Calu3 (cell line): Measurements from ENCODE around the gene PAH. TPM values are rescaled to one million over a fixed set of nuclear protein-coding genes. Genes with fewer than 3 reads are reported as not detected.

Experiments
- BruUV-seq: library from RNA; stranded (reverse); fragments of 400-500 nt; replicated peaks from 2 replicates; lab custom pipeline; 2021; lab: Mats Ljungman, UMichigan
- CTCF ChIA-PET: fragments of 300-600 bp; sonication (Branson Sonifier 250); formaldehyde crosslinking; loops from one replicate; lab custom pipeline; 2022; ENCODE audit warnings: antibody characterized with exemption; lab: Charles Lee
- DNase-seq: peaks from one replicate; pipeline ENCODE4 v3.0.0; 2022
- H3K27ac Mint-ChIP-seq: one replicate; pipeline ENCODE4 v1.8.0; 2022; ENCODE audit warnings: mixed read lengths; ENCODE audit not compliant: unreplicated experiment
- H3K27me3 Mint-ChIP-seq: one replicate; pipeline ENCODE4 v1.8.0; 2022; ENCODE audit warnings: mixed read lengths; ENCODE audit not compliant: unreplicated experiment
- H3K36me3 Mint-ChIP-seq: one replicate; pipeline ENCODE4 v1.8.0; 2022; ENCODE audit warnings: mild to moderate bottlenecking, moderate library complexity, mixed read lengths; ENCODE audit not compliant: insufficient read depth, unreplicated experiment
- H3K4me1 Mint-ChIP-seq: one replicate; pipeline ENCODE4 v1.8.0; 2022; ENCODE audit warnings: mild to moderate bottlenecking, low read depth, mixed read lengths; ENCODE audit not compliant: unreplicated experiment
- H3K4me3 Mint-ChIP-seq: one replicate; pipeline ENCODE4 v1.8.0; 2022; ENCODE audit warnings: mild to moderate bottlenecking, low read depth, moderate library complexity, mixed read lengths; ENCODE audit not compliant: unreplicated experiment
- H3K9me3 Mint-ChIP-seq: one replicate; pipeline ENCODE4 v1.8.0; 2022; ENCODE audit warnings: low read depth, mixed read lengths; ENCODE audit not compliant: unreplicated experiment
- intact Hi-C: fragments of 100-400 bp; cut with micrococcal nuclease; formaldehyde crosslinking; loops from one replicate; pipeline ENCODE4 v1.10.0; 2022; ENCODE audit not compliant: unreplicated experiment
- total RNA-seq: library from RNA; stranded (reverse); gene quantifications from 2 replicates; pipeline ENCODE4 v1.2.3, GENCODE V29; 2022
- TF ChIP-seq, protein P1 (sequence below): fragments of 200-600 bp; IDR thresholded peaks from one replicate; pipeline ENCODE4 v1.8.0; 2022; ENCODE audit warnings: antibody characterized with exemption; ENCODE audit not compliant: unreplicated experiment

The PAH gene
- total RNA-seq, 1 experiment from 2014 or later, result 31.4 TPM

- TF ChIP-seq, protein P1, sequence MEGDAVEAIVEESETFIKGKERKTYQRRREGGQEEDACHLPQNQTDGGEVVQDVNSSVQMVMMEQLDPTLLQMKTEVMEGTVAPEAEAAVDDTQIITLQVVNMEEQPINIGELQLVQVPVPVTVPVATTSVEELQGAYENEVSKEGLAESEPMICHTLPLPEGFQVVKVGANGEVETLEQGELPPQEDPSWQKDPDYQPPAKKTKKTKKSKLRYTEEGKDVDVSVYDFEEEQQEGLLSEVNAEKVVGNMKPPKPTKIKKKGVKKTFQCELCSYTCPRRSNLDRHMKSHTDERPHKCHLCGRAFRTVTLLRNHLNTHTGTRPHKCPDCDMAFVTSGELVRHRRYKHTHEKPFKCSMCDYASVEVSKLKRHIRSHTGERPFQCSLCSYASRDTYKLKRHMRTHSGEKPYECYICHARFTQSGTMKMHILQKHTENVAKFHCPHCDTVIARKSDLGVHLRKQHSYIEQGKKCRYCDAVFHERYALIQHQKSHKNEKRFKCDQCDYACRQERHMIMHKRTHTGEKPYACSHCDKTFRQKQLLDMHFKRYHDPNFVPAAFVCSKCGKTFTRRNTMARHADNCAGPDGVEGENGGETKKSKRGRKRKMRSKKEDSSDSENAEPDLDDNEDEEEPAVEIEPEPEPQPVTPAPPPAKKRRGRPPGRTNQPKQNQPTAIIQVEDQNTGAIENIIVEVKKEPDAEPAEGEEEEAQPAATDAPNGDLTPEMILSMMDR, result no peak
- Mint-ChIP-seq H3K4me1 (no peaks in the 10 kb centered on the region), H3K27ac (no peak overlapping the region), H3K9me3 (no peaks in the 10 kb centered on the region), H3K27me3 (no peaks in the 10 kb centered on the region), H3K4me3 (no peak overlapping the region), H3K36me3 (no peaks in the 10 kb centered on the region)
- no TSS peak for BruUV-seq
- CTCF ChIA-PET, result no interaction called here
- intact Hi-C loops, result loop anchor here (5.0 to 10.0 kb wide), 3 partner anchors 105 to 1102 kb away; no protein-coding TSS in a partner anchor
- no peak for DNase-seq
Measured at GRCh38 chr12:102876883-102877282, 40.2 kb downstream of the PAH start.

GRCh38 chr12:102874819-102875218, 42.2 kb downstream of the PAH start:
- no peaks in the 10 kb centered on the region for H3K36me3 Mint-ChIP-seq
- H3K27me3 Mint-ChIP-seq, result no peaks in the 10 kb centered on the region
- BruUV-seq, result no TSS peak
- no peak overlapping the region for H3K27ac Mint-ChIP-seq
- TF ChIP-seq, protein P1, result no peak
- no peak for DNase-seq
- no peaks in the 10 kb centered on the region for H3K4me1 Mint-ChIP-seq
- no peaks in the 10 kb centered on the region for H3K9me3 Mint-ChIP-seq
- no peak overlapping the region for H3K4me3 Mint-ChIP-seq
- intact Hi-C loops, result loop anchor here (5.0 to 10.0 kb wide), 3 partner anchors 103 to 1100 kb away; no protein-coding TSS in a partner anchor
- CTCF ChIA-PET, result no interaction called here

DNA sequence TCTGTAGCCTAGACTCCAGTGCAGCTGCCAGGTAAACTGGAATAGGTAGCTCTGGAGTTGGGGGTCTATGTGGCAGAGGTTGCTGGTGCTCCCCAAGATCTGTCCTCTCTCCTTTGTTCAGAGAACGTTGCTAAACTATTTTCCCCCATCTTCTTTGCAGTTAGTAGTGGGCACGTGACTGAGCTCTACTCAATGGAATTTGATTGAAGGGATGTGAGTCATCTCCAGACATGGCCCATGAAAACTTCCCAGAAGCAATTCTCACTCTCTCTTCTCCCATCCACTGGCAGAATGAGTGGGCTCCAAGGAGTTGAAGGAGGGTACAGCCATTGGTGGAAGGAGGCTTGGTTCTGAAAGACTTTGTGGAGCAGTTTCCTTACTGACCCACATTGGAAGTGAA, 44.0 kb downstream of the PAH start:
- intact Hi-C loops, result loop anchor here (10.0 kb wide), 2 partner anchors 778 to 1098 kb away; no protein-coding TSS in a partner anchor
- Mint-ChIP-seq H3K27me3 (no peaks in the 10 kb centered on the region), H3K4me3 (no peak overlapping the region), H3K36me3 (no peaks in the 10 kb centered on the region), H3K9me3 (no peaks in the 10 kb centered on the region), H3K27ac (no peak overlapping the region), H3K4me1 (no peaks in the 10 kb centered on the region)
- TF ChIP-seq, protein P1, result no peak
- DNase-seq, result no peak
- CTCF ChIA-PET, result no interaction called here
- no TSS peak for BruUV-seq

DNA sequence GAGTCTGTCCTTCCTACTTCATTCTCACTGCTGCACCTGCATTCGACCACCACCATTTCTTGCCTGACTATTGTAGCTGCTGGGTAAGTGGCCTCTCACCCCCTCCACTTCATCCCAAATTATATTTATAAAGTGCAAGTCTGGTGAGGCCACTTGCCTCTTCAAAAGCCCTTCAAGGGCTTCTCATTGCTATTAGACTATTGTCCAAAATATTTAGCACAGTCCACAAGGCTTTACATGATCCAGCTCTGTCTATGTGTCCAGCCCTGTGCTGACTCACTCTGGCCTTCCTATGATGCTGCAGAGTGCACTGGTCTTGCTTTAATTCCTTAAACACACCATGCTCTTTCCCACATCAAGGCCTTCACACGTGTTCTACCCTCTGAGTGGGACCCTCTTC, 46.0 kb downstream of the PAH start:
- Mint-ChIP-seq H3K4me1 (no peaks in the 10 kb centered on the region), H3K4me3 (no peak overlapping the region), H3K9me3 (no peaks in the 10 kb centered on the region), H3K36me3 (no peaks in the 10 kb centered on the region), H3K27ac (no peak overlapping the region), H3K27me3 (no peaks in the 10 kb centered on the region)
- BruUV-seq, result no TSS peak
- no peak for DNase-seq
- intact Hi-C loops, result loop anchor here (10.0 kb wide), 2 partner anchors 776 to 1096 kb away; no protein-coding TSS in a partner anchor
- TF ChIP-seq, protein P1, result no peak
- CTCF ChIA-PET, result no interaction called here
